ENCODE results near the gene MPP7. TPM values are rescaled to one million over a fixed set of nuclear protein-coding genes. Genes with fewer than 3 reads are reported as not detected.

MPP7 gene
- total RNA-seq, 6 experiments from 2014 or later: 0.80 to 2.6 (median 0.86) TPM

GRCh38 chr10:28273343-28273742 lies 29.5 kb downstream of the MPP7 start:
- Mint-ChIP-seq H3K4me3 (no peak overlapping the region), H3K4me1 (ENCODE audit: low read depth) (no peaks in the 10 kb centered on the region), H3K36me3 (ENCODE audit: low read depth) (no peaks in the 10 kb centered on the region), H3K27ac (no peak overlapping the region), H3K9me3 (no peaks in the 10 kb centered on the region), H3K27me3 (ENCODE audit: insufficient read depth) (peaks cover 33% of the 10 kb centered on the region)
- TF ChIP-seq, protein P1, sequence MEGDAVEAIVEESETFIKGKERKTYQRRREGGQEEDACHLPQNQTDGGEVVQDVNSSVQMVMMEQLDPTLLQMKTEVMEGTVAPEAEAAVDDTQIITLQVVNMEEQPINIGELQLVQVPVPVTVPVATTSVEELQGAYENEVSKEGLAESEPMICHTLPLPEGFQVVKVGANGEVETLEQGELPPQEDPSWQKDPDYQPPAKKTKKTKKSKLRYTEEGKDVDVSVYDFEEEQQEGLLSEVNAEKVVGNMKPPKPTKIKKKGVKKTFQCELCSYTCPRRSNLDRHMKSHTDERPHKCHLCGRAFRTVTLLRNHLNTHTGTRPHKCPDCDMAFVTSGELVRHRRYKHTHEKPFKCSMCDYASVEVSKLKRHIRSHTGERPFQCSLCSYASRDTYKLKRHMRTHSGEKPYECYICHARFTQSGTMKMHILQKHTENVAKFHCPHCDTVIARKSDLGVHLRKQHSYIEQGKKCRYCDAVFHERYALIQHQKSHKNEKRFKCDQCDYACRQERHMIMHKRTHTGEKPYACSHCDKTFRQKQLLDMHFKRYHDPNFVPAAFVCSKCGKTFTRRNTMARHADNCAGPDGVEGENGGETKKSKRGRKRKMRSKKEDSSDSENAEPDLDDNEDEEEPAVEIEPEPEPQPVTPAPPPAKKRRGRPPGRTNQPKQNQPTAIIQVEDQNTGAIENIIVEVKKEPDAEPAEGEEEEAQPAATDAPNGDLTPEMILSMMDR (IDR thresholded peaks at IDR 0.05): no peak
- DNase-seq: no peak

DNA sequence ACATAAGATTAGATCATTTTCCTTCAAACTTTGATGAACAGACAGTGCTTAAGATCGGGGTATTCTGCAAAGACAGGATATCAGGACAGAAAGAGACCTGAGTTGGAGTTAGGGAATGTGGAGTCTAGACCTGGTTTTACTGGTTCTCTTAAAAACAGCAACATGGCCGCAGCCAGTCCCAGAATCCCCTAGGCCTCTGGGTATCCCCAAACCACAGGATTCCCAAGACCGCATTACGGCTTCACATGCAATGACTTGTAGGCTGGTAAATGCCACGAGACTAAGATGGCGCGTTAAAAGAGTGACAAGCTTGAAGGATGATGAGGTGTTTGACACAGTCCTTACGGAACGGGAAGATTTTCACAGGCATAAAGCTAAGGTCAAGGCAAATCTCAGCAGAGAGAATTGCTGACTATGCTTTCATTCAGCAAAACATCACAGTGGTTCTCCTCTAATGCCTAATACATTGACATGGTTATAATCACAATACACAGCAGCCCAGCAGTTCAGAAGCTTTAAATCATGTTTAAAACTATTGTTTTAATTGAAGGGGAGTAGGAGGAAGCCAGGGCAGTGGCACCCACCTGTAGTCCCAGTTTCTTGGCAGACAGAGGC lies 32.9 kb downstream of the MPP7 start:
- Mint-ChIP-seq H3K27me3 (ENCODE audit: insufficient read depth) (peaks cover 26% of the 10 kb centered on the region), H3K36me3 (ENCODE audit: low read depth) (no peaks in the 10 kb centered on the region), H3K27ac (no peak overlapping the region), H3K4me3 (no peak overlapping the region), H3K9me3 (no peaks in the 10 kb centered on the region), H3K4me1 (ENCODE audit: low read depth) (no peaks in the 10 kb centered on the region)
- no peak for DNase-seq
- TF ChIP-seq, protein P1 (IDR thresholded peaks at IDR 0.05): no peak

GRCh38 chr10:28266449-28267224 lies 36.2 kb downstream of the MPP7 start:
- Mint-ChIP-seq H3K4me1 (ENCODE audit: low read depth) (no peaks in the 10 kb centered on the region), H3K27me3 (ENCODE audit: insufficient read depth) (peaks cover 24% of the 10 kb centered on the region), H3K4me3 (no peak overlapping the region), H3K36me3 (ENCODE audit: low read depth) (no peaks in the 10 kb centered on the region), H3K27ac (no peak overlapping the region), H3K9me3 (no peaks in the 10 kb centered on the region)
- TF ChIP-seq, protein P1 (IDR thresholded peaks at IDR 0.05): no peak
- no peak for DNase-seq

GRCh38 chr10:28263136-28263857 lies 39.6 kb downstream of the MPP7 start:
- no peak for DNase-seq
- Mint-ChIP-seq H3K36me3 (ENCODE audit: low read depth) (no peaks in the 10 kb centered on the region), H3K27ac (no peak overlapping the region), H3K9me3 (no peaks in the 10 kb centered on the region), H3K27me3 (ENCODE audit: insufficient read depth) (peaks cover 22% of the 10 kb centered on the region), H3K4me3 (no peak overlapping the region), H3K4me1 (ENCODE audit: low read depth) (no peaks in the 10 kb centered on the region)
- TF ChIP-seq, protein P1 (IDR thresholded peaks at IDR 0.05): no peak

DNA sequence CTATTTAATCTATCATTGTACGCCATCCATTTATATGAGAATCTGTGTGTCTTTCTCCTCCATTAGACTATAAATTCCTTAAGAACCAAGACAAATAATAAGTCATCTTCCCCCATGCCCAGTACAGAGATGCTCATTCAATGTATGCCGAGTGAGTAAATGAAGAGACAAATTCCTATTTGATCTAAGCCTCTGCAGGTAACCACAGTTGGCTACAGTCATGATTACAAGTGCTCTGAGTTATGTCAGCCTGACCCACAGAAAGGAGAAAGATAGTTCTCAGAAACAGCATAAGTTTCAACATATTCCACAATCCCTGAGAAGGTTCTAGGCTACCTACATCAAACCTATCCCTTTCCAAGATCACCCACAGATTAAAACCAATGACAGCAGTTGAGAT lies 46.1 kb downstream of the MPP7 start:
- Mint-ChIP-seq H3K4me1 (ENCODE audit: low read depth) (peaks cover 11% of the 10 kb centered on the region), H3K27me3 (ENCODE audit: insufficient read depth) (peaks cover 13% of the 10 kb centered on the region), H3K4me3 (no peak overlapping the region), H3K36me3 (ENCODE audit: low read depth) (no peaks in the 10 kb centered on the region), H3K9me3 (no peaks in the 10 kb centered on the region), H3K27ac (no peak overlapping the region)
- TF ChIP-seq, protein P1 (IDR thresholded peaks at IDR 0.05): no peak
- DNase-seq: no peak
